Thyroid gland (tissue), 4 donors: Measurements from ENCODE around the gene ABCB1. TPM values are rescaled to one million over a fixed set of nuclear protein-coding genes. Genes with fewer than 3 reads are reported as not detected.

Experiments used
- DNase-seq, 2 donors: peaks; one replicate each; pipeline ENCODE4 v3.0.0-alpha.2; 2019
- H3K27ac ChIP-seq, 3 donors: fragments of 200-600 bp; sonication (generic); 1 replicate in 2 of 3; 2 replicates in 1 of 3; pipeline ENCODE4 v1.5.1; 2016 to 2019; ENCODE audit warnings: mild to moderate bottlenecking in 1 of 3, moderate library complexity in 1 of 3
- H3K27me3 ChIP-seq: fragments of 200-600 bp; sonication (generic); one replicate; pipeline ENCODE4 v1.5.1; 2019
- H3K36me3 ChIP-seq, 2 donors: fragments of 200-600 bp; sonication (generic); one replicate each; pipeline ENCODE4 v1.5.1; 2016 to 2019
- H3K4me1 ChIP-seq, 2 donors: fragments of 200-600 bp; sonication (generic); one replicate each; pipeline ENCODE4 v1.5.1; 2017 to 2019
- H3K4me3 ChIP-seq, 3 donors: fragments of 200-600 bp; sonication (generic); replicated peaks in 1 of 3; 1 replicate in 2 of 3; 2 replicates in 1 of 3; pipeline ENCODE4 v1.5.1; 2016; ENCODE audit warnings: mild to moderate bottlenecking in 1 of 3
- H3K9me3 ChIP-seq: fragments of 200-600 bp; sonication (generic); one replicate; pipeline ENCODE4 v1.5.1; 2017
- POLR2A ChIP-seq, 2 donors: fragments of 450-650 bp; IDR thresholded peaks; one replicate each; pipeline ENCODE4 v1.6.1; 2017; ENCODE audit warnings: antibody characterized with exemption in 2 of 2, mild to moderate bottlenecking in 2 of 2, moderate library complexity in 1 of 2
- WGBS, 2 donors: methylation state at CpG; one replicate each; pipeline ENCODE4 v1.1.5; 2017; 5-methylcytosine and 5-hydroxymethylcytosine counted together
- intact Hi-C: fragments of 100-400 bp; cut with DNase I; formaldehyde crosslinking; loops from one replicate; pipeline ENCODE4 v1.15.1; 2023
- total RNA-seq, 4 donors: library from RNA; depleted of rRNA; stranded (reverse); fragments of >200 nt; gene quantifications; one replicate each; pipeline ENCODE4 v1.2.3, GENCODE V29; 2016
- TF ChIP-seq, protein P1 (sequence below), 6 experiments: fragments of 200-600 bp in 3 of 6; fragments of 450-650 bp in 3 of 6; sonication (generic) in 3 of 6; IDR thresholded peaks; one replicate each; pipeline ENCODE4 v1.5.1; 2016 to 2019; ENCODE audit warnings: antibody characterized with exemption in 6 of 6, mild to moderate bottlenecking in 2 of 6, inconsistent platforms in 1 of 6, moderate library complexity in 1 of 6

ABCB1 gene
- total RNA-seq, 4 donors from 2014 or later, result 2.7 to 5.9 (median 4.4) TPM

DNA sequence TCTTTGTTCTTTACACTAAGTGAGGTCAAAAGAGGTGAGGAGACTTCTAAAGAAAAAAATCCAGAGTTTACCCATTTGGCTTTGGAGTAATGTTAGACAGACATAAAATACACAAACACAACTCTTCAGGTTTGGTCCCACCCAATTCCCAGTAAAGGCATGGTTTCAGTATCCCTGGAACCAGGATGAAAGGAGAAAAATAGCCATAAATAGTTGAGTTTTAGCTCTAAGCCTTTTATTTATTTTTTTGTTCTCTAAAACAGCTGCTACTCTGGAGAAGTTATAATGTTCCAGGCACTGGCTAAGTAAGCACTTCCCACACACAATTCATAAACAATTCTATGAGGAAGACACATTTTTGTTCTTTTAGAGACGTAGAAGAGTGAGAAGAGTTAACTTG lies 4.0 kb downstream of the ABCB1 start:
- no peak overlapping the region for H3K27ac ChIP-seq
- TF ChIP-seq POLR2A (IDR thresholded peaks at IDR 0.05), result no peak
- TF ChIP-seq, protein P1, sequence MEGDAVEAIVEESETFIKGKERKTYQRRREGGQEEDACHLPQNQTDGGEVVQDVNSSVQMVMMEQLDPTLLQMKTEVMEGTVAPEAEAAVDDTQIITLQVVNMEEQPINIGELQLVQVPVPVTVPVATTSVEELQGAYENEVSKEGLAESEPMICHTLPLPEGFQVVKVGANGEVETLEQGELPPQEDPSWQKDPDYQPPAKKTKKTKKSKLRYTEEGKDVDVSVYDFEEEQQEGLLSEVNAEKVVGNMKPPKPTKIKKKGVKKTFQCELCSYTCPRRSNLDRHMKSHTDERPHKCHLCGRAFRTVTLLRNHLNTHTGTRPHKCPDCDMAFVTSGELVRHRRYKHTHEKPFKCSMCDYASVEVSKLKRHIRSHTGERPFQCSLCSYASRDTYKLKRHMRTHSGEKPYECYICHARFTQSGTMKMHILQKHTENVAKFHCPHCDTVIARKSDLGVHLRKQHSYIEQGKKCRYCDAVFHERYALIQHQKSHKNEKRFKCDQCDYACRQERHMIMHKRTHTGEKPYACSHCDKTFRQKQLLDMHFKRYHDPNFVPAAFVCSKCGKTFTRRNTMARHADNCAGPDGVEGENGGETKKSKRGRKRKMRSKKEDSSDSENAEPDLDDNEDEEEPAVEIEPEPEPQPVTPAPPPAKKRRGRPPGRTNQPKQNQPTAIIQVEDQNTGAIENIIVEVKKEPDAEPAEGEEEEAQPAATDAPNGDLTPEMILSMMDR (IDR thresholded peaks at IDR 0.05), result no peak
- H3K9me3 ChIP-seq, result no peaks in the 10 kb centered on the region
- 53 to 67% methylated on average over 1 of the region's 1 CpG for WGBS, 2 donors
- no peaks in the 10 kb centered on the region for H3K27me3 ChIP-seq
- H3K4me3 ChIP-seq, result no peak overlapping the region
- peaks cover 0 to 10% of the 10 kb centered on the region in 2 donors for H3K4me1 ChIP-seq
- H3K36me3 ChIP-seq, result no peaks in the 10 kb centered on the region
- DNase-seq, result no peak
- intact Hi-C loops, result no loop called here

DNA sequence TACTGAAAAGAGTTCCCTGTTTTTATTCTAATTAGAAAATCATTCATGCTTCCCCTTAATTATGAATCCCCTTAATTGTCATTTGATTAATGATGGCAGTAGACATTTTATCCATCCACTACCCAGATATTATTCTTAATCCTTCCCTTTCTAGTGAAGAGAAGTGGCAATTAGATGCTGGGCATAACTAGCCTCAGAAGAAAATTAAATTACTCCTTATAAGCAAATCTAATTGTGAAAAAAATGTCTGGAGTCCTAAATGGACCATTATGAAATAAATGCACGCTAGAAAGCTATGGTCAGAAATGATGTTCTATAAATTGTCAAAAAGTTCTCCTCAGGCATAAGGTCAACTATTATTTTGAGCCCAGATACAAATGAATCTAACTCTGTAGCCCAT lies 4.5 kb downstream of the ABCB1 start:
- Histone ChIP-seq H3K36me3 (no peaks in the 10 kb centered on the region), H3K27ac (no peak overlapping the region), H3K27me3 (no peaks in the 10 kb centered on the region), H3K4me1 (peaks cover 0 to 10% of the 10 kb centered on the region in 2 donors), H3K9me3 (no peaks in the 10 kb centered on the region), H3K4me3 (no peak overlapping the region)
- no peak for DNase-seq
- 67 to 71% methylated on average over 1 of the region's 1 CpG for whole genome bisulfite sequencing, 2 donors
- no peak for TF ChIP-seq POLR2A (IDR thresholded peaks at IDR 0.05)
- TF ChIP-seq, protein P1 (IDR thresholded peaks at IDR 0.05), result no peak
- intact Hi-C loops, result no loop called here

DNA sequence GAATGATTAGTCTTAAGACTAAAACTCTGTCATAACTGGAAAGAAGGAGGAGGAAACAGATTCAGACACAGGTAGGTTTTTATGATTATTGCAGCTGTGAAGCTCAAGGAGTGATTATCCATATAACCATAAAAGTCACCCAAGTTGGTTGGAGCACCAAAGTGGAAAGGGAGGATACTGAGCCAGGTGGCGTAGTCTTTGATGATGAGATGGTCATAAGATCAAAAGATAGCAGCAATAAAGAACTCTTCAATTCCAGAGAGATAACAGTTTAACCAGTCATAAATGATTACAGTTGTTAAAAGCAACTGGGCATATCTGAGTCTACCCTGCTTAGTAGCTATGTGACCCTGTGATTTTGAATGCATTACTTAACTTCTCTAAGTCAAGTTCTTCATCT lies 8.4 kb downstream of the ABCB1 start:
- Histone ChIP-seq H3K4me1 (no peaks in the 10 kb centered on the region), H3K27ac (no peak overlapping the region), H3K36me3 (no peaks in the 10 kb centered on the region), H3K9me3 (no peaks in the 10 kb centered on the region), H3K27me3 (no peaks in the 10 kb centered on the region), H3K4me3 (no peak overlapping the region)
- intact Hi-C loops, result no loop called here
- no peak for DNase-seq
- TF ChIP-seq, protein P1 (IDR thresholded peaks at IDR 0.05), result no peak
- TF ChIP-seq POLR2A (IDR thresholded peaks at IDR 0.05), result no peak
- 90 to 93% methylated on average over 1 of the region's 1 CpG for WGBS, 2 donors

DNA sequence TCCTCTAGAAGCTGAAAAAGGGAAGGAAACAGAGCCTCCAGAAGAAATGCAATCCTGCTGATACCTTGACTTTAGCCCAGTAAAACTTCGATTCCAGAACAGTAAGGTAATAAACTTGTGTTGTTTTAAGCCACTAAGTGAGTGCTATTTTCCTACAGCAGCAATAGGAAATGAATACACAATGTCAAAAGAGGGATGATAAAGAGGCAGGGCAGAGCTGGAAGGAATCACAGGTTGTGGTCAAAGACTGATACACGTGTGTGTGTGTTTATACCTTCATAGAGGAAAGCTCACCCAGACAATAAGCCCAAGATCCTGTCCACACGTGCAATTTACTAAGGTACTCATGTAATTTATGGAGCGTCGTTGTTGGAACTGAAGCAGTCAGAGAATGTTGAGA lies 9.5 kb downstream of the ABCB1 start:
- 66 to 68% methylated on average over 5 of the region's 5 CpGs for WGBS, 2 donors

DNA sequence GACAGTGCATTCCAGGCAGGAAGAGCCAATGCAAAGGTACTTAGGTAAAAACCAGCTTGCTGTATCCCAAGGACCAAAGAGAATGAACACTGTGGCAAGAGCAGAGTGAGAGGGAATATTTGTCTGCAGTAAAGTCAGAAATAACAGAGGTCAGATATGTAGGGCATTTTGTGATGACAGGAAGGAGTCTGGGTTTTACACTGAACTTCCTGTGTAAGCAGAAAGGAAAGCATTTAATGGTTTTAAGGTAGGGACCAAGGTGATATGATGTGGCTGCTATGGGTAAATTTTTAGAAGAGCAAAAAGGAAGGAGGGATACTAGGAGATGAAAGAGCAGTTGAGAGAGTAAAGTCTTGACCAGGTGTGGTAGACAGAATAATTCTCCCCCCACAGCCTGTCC lies 10.1 kb downstream of the ABCB1 start:
- Histone ChIP-seq H3K27me3 (no peaks in the 10 kb centered on the region), H3K4me1 (no peaks in the 10 kb centered on the region), H3K4me3 (no peak overlapping the region), H3K9me3 (no peaks in the 10 kb centered on the region), H3K36me3 (no peaks in the 10 kb centered on the region), H3K27ac (no peak overlapping the region)
- DNase-seq, result no peak
- intact Hi-C loops, result no loop called here
- TF ChIP-seq, protein P1 (IDR thresholded peaks at IDR 0.05), result no peak

More for the DNA sequence above, 9.5 kb downstream of the ABCB1 start:
- no peak overlapping the region for H3K27ac ChIP-seq
- H3K9me3 ChIP-seq, result no peaks in the 10 kb centered on the region
- intact Hi-C loops, result no loop called here
- no peak for TF ChIP-seq POLR2A (IDR thresholded peaks at IDR 0.05)
- TF ChIP-seq, protein P1 (IDR thresholded peaks at IDR 0.05), result no peak
- no peaks in the 10 kb centered on the region for H3K27me3 ChIP-seq
- H3K4me1 ChIP-seq, result no peaks in the 10 kb centered on the region
- no peak overlapping the region for H3K4me3 ChIP-seq
- DNase-seq, result no peak
- H3K36me3 ChIP-seq, result no peaks in the 10 kb centered on the region
